NB4 (cell line): ENCODE results near the gene EN2.

ENCODE experiments used
- DNase-seq: peaks from one replicate; pipeline ENCODE4 v3.0.0; 2010; ENCODE audit warnings: low read depth
- H3K4me3 ChIP-seq: one replicate; pipeline ENCODE4 v1.5.1; 2011; ENCODE audit warnings: mild to moderate bottlenecking, low read depth, low read length, moderate library complexity
- MYC ChIP-seq: IDR thresholded peaks from 2 replicates; pipeline ENCODE4 v1.6.1; 2011; ENCODE audit warnings: low read depth, low read length
- POLR2A ChIP-seq: IDR thresholded peaks from 2 replicates; pipeline ENCODE4 v1.6.1; 2011; ENCODE audit warnings: mild to moderate bottlenecking; ENCODE audit not compliant: insufficient read length; ENCODE audit errors: extremely low read depth
- TF ChIP-seq, protein P1 (sequence below): IDR thresholded peaks from 2 replicates; pipeline ENCODE4 v1.6.1; 2011; ENCODE audit warnings: low read depth, low read length
- TF ChIP-seq, protein P2 (sequence below): IDR thresholded peaks from one replicate; pipeline ENCODE4 v1.5.1; 2012; ENCODE audit warnings: low read depth, low read length

The EN2 gene

DNA sequence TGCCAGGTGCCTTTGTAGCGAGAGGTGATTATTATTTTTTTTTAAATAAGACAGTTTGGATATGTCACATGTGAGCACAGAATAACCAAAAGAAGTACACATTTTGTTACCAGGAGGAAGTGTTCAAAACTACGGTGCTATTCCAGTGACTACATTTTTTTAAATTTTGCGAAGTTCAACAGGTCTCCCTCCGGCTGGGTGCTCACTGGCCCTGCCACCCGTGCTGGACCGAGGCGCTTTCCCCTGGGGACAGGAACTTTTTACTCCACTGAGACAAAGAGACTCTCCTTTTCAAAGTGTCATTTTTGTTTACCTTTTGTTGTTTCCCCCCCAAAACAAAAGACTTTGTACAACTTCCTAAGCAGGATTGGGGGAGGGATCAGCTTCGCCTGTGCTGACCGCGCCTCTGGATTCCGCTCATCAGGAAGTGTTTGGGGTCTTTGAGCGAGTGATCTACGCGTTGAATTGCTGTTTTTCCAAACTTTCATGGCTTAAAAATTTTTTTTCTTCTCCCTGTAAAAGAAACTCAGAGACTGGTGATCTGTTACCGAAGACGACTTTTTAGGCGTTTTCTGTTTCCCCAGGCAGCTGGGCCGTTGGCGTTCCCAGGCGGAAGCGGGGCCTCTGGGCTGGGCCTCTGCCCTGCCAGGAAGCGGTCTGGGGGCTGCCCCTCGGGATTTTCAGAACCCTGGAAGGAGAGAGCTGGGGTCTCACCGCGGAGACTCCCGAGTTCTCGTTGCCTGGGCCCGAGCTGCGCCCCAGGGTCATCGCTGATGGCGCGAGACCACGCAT, 7.2 kb downstream of the EN2 start:
- TF ChIP-seq, protein P1, sequence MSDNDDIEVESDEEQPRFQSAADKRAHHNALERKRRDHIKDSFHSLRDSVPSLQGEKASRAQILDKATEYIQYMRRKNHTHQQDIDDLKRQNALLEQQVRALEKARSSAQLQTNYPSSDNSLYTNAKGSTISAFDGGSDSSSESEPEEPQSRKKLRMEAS = no peak
- TF ChIP-seq POLR2A (no peak), MYC (no peak)
- TF ChIP-seq, protein P2, sequence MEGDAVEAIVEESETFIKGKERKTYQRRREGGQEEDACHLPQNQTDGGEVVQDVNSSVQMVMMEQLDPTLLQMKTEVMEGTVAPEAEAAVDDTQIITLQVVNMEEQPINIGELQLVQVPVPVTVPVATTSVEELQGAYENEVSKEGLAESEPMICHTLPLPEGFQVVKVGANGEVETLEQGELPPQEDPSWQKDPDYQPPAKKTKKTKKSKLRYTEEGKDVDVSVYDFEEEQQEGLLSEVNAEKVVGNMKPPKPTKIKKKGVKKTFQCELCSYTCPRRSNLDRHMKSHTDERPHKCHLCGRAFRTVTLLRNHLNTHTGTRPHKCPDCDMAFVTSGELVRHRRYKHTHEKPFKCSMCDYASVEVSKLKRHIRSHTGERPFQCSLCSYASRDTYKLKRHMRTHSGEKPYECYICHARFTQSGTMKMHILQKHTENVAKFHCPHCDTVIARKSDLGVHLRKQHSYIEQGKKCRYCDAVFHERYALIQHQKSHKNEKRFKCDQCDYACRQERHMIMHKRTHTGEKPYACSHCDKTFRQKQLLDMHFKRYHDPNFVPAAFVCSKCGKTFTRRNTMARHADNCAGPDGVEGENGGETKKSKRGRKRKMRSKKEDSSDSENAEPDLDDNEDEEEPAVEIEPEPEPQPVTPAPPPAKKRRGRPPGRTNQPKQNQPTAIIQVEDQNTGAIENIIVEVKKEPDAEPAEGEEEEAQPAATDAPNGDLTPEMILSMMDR = no peak
- DNase-seq = peak; percentile 31
- H3K4me3 ChIP-seq = peak overlapping the region; percentile 18

DNA sequence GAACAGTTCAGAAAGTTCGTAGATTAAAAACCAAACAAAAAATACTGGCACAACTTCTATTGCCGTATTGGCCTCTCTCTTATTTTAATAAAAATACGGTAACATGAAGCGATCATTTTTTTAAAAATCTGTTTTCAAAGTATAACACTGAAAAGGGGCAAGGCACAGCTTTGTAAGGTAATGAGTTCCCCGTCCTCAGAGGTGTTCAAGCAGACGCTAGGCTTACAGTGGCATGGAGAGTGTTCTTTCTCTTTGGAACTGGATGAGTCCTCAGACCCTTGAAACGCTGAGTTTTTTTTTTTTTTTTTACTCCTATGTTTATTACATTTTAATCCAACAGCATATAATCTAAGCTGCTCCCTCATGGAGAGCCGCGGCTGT, 7.8 kb downstream of the EN2 start:
- no peak overlapping the region for H3K4me3 ChIP-seq
- TF ChIP-seq, protein P1 = no peak
- TF ChIP-seq POLR2A = no peak
- TF ChIP-seq MYC = no peak
- TF ChIP-seq, protein P2 = no peak
- DNase-seq = no peak

DNA sequence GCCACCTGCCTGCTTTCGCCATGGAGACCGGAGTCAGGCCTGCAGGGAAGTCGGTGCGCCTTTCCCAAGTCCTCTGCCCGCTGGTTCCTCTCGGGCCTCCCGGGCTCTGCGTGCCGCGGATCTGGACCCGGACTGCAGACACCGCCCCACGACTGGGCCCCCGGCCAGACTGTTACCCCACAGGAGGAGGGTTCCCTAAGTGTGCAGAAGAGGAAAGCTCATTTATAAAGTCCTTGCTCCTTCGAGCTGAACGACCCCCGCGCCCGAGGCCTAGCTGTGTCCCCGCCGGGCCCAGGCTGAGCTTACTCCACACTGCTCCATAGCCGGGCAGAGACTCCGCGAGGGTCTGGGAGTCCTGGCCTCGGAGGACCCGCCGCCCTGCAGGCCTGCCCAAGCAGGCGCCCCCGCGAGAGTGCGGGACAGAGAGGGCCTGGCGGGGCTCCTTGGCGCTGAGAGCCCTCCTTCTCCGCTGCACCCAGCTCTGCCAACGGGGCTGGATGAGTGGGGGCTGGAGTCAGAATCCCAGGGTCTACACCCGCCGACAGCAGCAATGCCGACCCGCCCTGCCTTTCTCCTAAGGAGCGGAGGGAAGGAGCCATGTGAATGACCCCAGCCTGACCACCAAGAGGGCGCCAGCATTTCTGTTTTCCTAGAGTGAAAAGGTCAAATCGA, 8.3 kb downstream of the EN2 start:
- no peak overlapping the region for H3K4me3 ChIP-seq
- no peak for DNase-seq
- TF ChIP-seq MYC (no peak), POLR2A (no peak)
- TF ChIP-seq, protein P2 = no peak
- TF ChIP-seq, protein P1 = no peak

DNA sequence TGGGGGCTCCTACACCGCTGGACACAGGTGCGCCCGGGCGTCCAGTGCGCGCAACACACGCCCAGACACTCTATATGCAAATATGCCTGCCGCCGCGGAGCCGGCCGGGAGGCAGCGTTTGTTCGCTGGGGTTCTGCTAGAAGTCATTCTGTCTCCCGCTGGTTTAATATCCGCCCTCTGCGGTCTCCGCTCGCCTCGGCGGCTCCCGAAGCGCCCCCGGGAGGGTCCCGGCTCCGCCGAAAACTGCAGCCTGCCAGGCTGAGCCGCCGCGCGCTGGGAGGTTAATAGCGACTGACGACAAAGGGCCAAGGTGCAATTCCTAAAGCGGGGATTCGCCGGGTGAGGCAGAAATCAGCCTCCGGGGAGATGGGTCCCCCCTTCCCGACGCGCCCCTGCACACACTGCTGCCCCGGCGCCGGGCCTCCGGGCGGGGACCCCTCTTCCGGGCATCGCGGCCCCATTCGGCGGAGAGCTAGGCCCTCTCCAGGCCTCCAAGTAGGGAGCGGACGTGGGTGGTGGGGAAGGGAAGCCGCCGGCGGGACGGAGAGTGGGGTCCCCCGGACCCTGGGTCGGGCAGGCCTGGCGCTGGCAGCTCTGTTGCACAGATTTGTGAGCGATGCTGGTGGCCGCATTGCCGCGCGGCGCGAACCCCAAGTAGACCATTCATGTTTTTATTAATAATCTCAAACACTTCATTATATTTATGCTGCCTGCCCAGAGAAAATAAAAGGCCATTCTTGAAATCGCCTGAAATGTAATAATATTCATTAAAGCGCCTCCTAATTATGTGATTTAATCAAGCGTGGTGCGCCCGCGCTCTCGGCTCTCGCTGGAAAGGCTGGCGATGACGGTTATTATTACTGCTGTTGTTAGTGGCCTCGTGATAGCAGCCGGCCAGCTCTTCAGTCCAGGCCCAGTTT, 9.1 kb downstream of the EN2 start:
- peak; percentile 88 for DNase-seq
- no peak for TF ChIP-seq POLR2A
- TF ChIP-seq, protein P2 = peak; percentile 51
- no peak overlapping the region for H3K4me3 ChIP-seq

DNA sequence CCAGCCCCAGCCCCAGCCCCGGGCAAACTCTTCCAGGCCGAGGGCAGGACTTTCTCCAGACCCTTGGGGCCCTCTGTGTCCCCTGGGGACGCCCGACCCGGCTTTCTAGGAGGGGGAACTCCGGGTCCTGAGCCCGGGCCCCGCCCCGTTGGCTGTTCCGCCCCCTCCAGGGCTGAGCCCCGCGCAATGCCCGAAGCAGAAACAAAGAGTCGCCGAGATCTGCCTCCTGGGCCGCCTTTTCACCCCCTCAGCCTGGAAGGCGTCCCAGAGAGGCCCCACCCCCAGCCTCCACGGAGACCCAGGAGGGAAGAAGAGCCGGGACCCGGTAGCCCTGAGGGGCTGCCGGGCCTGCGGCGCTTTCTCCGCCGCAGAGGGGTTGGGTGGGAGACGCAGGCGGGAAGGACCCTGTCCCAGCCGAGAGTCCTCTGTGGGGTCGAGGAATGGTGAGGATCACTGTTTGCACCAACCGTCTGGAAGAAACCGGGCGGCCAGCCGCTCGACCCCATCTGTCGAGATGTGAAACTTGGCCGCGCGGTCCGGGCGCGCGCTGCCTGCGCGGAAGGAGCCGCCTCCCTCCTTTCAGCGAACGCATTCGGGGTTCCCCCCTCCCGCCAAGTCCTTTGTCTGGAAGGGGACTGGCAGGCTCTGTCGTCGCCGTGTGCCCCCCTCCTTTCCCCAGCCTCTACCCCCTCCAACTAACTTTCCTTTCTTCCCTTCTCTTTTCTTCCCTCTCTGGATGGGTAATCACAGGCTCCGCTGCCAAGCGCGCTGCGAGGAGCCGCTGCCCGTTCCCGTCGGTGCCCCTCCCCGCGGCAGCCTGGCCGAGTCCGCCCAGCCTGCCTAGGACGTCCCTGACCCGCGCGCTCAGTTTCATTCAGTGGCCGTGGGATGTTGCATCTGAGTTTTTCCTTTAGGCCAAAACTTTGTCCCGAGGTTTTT, 10.2 kb downstream of the EN2 start:
- TF ChIP-seq, protein P1 = no peak
- TF ChIP-seq MYC (no peak), POLR2A (no peak)
- TF ChIP-seq, protein P2 = no peak
- peak; percentile 55 for DNase-seq
- no peak overlapping the region for H3K4me3 ChIP-seq
